ENCODE results near the gene SLC7A10. TPM values are rescaled to one million over a fixed set of nuclear protein-coding genes. Genes with fewer than 3 reads are reported as not detected.

The SLC7A10 gene
- total RNA-seq, 1 experiment from 2014 or later, result 2.9 TPM

- no peak overlapping the region for H2BK15ac ChIP-seq (ENCODE audit: low read depth, low read length)
These were observed 16.5 kb downstream of the SLC7A10 start for GRCh38 chr19:33208904-33209849.

More at GRCh38 chr19:33208904-33209849, 16.5 kb downstream of the SLC7A10 start:
- Histone ChIP-seq H3K9me3 (ENCODE audit: control insufficient read depth, low read depth, low read length) (no peaks in the 10 kb centered on the region), H3K14ac (ENCODE audit: insufficient read depth, low read length) (no peak overlapping the region; the same call in 1 of the 2 replicates), H3T11ph (ENCODE audit: low read length) (no peak overlapping the region), H2BK12ac (ENCODE audit: insufficient read length, low read depth, low read length) (no peak overlapping the region), H4K5ac (ENCODE audit: insufficient read length, low read depth, low read length) (no peak overlapping the region), H2BK120ac (ENCODE audit: low read depth, low read length, poor library complexity, severe bottlenecking) (no peak overlapping the region), H3K56ac (ENCODE audit: insufficient read length, low read depth, low read length) (no peak overlapping the region), H2AFZ (ENCODE audit: low read length) (no peak overlapping the region), H2AK5ac (ENCODE audit: insufficient read length, low read length) (no peak overlapping the region), H3K23me2 (ENCODE audit: insufficient read length, low read depth, low read length, poor library complexity, severe bottlenecking) (no peaks in the 10 kb centered on the region), H3K4me2 (ENCODE audit: insufficient read depth, insufficient read length, low read length) (no peak overlapping the region), H3K9ac (ENCODE audit: extremely low read depth, insufficient read length, low read length) (no peak overlapping the region), H4K20me1 (ENCODE audit: control insufficient read depth, insufficient read depth, insufficient read length) (no peaks in the 10 kb centered on the region), H3K27ac (ENCODE audit: insufficient read length, low read depth, low read length) (no peak overlapping the region), H3K4me1 (ENCODE audit: insufficient read depth, low read length) (no peaks in the 10 kb centered on the region), H2BK20ac (ENCODE audit: low read depth, low read length, poor library complexity, severe bottlenecking) (no peak overlapping the region), H3K79me2 (ENCODE audit: insufficient read depth, low read length) (no peaks in the 10 kb centered on the region), H4K8ac (replicated peaks; ENCODE audit: insufficient read length, low read depth, low read length) (no peak overlapping the region), H3K18ac (ENCODE audit: insufficient read length, low read depth, low read length) (no peak overlapping the region), H3K4ac (ENCODE audit: low read depth, low read length) (no peak overlapping the region), H3K23ac (ENCODE audit: insufficient read length, low read depth, low read length) (no peak overlapping the region), H3K79me1 (ENCODE audit: insufficient read depth, low read depth, low read length, poor library complexity, severe bottlenecking) (no peaks in the 10 kb centered on the region), H3K27me3 (ENCODE audit: insufficient read depth, low read length) (no peaks in the 10 kb centered on the region), H2BK5ac (ENCODE audit: insufficient read length, low read length) (no peak overlapping the region), H4K91ac (ENCODE audit: insufficient read length, low read depth, low read length) (no peak overlapping the region)
- Mint-ChIP-seq H3K36me3 (ENCODE audit: insufficient read depth in 1 of 3, low read depth in 3 of 3) (0 out of 7 replicates have a peak, but pooled peaks cover 0 to 3% (median 0%) of the 10 kb centered on the region in 3 experiments), H3K4me1 (no peaks in the 10 kb centered on the region; a peak in 2 of 4 replicates), H3K4me3 (no peak overlapping the region), H3K27ac (peak overlapping the region in 2 of 3 experiments; percentile 18 to 66; a peak in 2 of 7 replicates), H3K27me3 (ENCODE audit: low read depth) (peaks cover 2% of the 10 kb centered on the region; the same call in 1 of the 2 replicates), H3K9me3 (no peaks in the 10 kb centered on the region)
- no peak for TF ChIP-seq CTCF (conservative IDR thresholded peaks at IDR 0.05)
- DNase-seq, result no peak
- WGBS (ENCODE audit: extremely low coverage, insufficient read length, low lambda C conversion rate), result no CpG with 5 or more reads among the region's 24 CpGs
